OCI-LY1 (cell line): Measurements from ENCODE around the gene GRK5.

Source experiments
- EZH2 ChIP-seq: fragments of 200-600 bp; sonication (generic), shearing (Covaris generic); IDR thresholded peaks from 2 replicates; pipeline ENCODE4 v1.8.0; 2017; ENCODE audit warnings: borderline replicate concordance, mixed run types, mild to moderate bottlenecking, antibody characterized with exemption, low read length, moderate library complexity, mixed read lengths
- TF ChIP-seq, protein P1 (sequence below): fragments of 200-600 bp; sonication (generic), shearing (Covaris generic); IDR thresholded peaks from 2 replicates; pipeline ENCODE4 v1.5.1; 2017; ENCODE audit warnings: mild to moderate bottlenecking, antibody characterized with exemption, low read length, moderate library complexity, mixed read lengths

DNA sequence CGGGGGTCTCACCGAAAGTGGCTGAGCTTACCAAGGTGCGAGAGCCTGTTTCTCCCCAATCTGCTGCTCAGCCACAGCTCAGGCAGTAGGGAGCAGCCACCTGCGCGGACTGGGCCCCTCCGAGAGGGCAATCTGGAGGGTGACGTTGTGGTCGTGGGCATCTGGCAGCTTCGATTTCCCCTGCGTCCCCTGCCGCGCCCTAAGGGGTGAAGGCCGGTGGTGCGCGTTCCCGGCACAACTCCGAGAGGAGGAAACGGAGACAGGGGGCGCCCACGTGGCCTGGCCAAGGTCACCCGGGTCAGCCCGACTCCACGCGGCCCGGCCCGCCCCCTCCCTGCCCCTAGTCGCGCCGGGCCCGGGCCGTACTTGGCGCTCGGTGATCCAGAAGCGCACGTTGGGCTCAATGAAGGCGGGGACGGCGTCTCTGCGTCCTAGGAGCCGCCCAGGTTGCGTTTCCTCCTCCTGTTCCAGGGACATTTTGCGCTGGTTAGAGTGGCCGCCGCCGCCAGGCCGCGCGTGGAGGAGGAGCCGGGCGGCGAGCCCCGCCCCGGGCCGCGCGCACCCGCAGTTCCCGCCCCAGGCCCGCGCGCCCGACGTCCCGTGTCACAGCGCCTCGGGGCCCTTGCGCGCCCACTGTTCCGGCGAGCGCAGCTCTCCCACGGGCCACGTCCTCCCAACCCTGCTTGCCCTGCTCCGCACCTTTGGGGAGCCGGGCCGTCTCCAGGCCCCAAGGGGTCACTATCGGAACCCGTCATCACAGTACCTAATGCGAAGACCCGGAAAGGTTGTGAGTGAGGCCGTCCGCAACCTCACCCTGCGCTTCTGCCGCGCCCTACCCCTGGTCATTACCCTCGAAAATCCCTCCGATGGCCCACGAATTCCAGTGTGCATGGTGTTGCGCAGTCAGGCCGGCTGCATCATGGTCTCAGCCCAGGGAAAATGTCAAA is 41.9 kb upstream of the GRK5 start, which contains the start of gene SFXN4:
- TF ChIP-seq, protein P1, sequence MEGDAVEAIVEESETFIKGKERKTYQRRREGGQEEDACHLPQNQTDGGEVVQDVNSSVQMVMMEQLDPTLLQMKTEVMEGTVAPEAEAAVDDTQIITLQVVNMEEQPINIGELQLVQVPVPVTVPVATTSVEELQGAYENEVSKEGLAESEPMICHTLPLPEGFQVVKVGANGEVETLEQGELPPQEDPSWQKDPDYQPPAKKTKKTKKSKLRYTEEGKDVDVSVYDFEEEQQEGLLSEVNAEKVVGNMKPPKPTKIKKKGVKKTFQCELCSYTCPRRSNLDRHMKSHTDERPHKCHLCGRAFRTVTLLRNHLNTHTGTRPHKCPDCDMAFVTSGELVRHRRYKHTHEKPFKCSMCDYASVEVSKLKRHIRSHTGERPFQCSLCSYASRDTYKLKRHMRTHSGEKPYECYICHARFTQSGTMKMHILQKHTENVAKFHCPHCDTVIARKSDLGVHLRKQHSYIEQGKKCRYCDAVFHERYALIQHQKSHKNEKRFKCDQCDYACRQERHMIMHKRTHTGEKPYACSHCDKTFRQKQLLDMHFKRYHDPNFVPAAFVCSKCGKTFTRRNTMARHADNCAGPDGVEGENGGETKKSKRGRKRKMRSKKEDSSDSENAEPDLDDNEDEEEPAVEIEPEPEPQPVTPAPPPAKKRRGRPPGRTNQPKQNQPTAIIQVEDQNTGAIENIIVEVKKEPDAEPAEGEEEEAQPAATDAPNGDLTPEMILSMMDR: no peak
- no peak for TF ChIP-seq EZH2
